Midbrain (tissue), 1 donor: ENCODE results near the gene MSANTD2.

ENCODE experiments used
- DNase-seq: peaks from one replicate; lab custom pipeline; 2025; lab: John Stamatoyannopoulos, UW

The MSANTD2 gene

GRCh38 chr11:124732230-124732629, 68.0 kb downstream of the MSANTD2 start:
- no peak for DNase-seq

- no peak for DNase-seq
Observed at GRCh38 chr11:124729571-124729970, 70.6 kb downstream of the MSANTD2 start.

- DNase-seq: no peak
Observed at GRCh38 chr11:124728134-124728533, 72.1 kb downstream of the MSANTD2 start.

- DNase-seq: no peak
Observed at GRCh38 chr11:124727474-124727873, 72.7 kb downstream of the MSANTD2 start.

GRCh38 chr11:124725719-124726105, 74.5 kb downstream of the MSANTD2 start:
- no peak for DNase-seq

- DNase-seq: no peak
Observed at GRCh38 chr11:124724979-124725718, 75.1 kb downstream of the MSANTD2 start.

GRCh38 chr11:124722176-124722575, 78.0 kb downstream of the MSANTD2 start:
- no peak for DNase-seq

GRCh38 chr11:124719534-124719933, 80.7 kb downstream of the MSANTD2 start:
- no peak for DNase-seq

- DNase-seq: no peak
Observed at GRCh38 chr11:124718801-124719200, 81.4 kb downstream of the MSANTD2 start.

GRCh38 chr11:124717786-124718651, 82.2 kb downstream of the MSANTD2 start:
- no peak for DNase-seq

- DNase-seq: no peak
Observed at GRCh38 chr11:124717421-124717785, 82.8 kb downstream of the MSANTD2 start.

- no peak for DNase-seq
Observed at GRCh38 chr11:124716591-124716990, 83.6 kb downstream of the MSANTD2 start.
